ENCODE data around the gene SEMA3E. TPM values are rescaled to one million over a fixed set of nuclear protein-coding genes. Genes with fewer than 3 reads are reported as not detected.
A peak's percentile ranks its signal among the peaks of the same experiment; 100 is the strongest.

SEMA3E gene
- total and polyA plus RNA-seq, 7 donors = under 0.01 to 16.3 (median 7.8) TPM

DNA sequence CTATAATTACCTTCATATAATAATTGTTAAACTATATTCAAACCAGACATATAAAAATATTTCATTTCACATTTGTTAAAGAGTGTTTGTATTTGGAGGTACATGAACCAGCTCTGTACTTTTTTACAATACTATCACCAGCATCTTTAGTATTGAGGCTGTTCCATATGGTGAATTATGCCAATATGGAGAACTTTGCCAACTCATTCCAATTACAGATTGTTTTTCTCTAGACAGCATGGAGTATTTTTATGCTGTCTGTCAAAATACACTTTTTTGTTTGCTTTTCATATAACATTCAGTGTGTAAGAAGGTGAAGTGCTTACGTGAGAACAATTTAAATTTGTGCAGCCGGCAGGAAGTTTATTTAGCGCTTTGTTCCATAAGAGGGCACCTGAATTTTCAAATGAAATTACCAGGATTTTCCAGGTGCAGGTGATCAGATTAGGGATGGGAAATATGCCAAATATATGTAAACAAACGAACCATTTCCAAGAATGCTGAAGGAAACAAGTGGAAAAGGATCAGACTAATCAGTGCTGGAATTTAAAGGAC lies 54.9 kb downstream of the SEMA3E start:
- 23 to 68% methylated on average over 4 of the region's 4 CpGs for WGBS, 2 donors
- no peak for DNase-seq
- no peak overlapping the region for H3K27ac ChIP-seq
- H3K36me3 ChIP-seq = no peaks in the 10 kb centered on the region
- H3K4me1 ChIP-seq = no peaks in the 10 kb centered on the region
- intact Hi-C loops (cut with DNase I) = no loop called here
- TF ChIP-seq POLR2A (IDR thresholded peaks at IDR 0.05) (no peak), EP300 (IDR thresholded peaks at IDR 0.05) (no peak), POLR2AphosphoS5 (IDR thresholded peaks at IDR 0.05) (no peak)
- TF ChIP-seq, protein P1, sequence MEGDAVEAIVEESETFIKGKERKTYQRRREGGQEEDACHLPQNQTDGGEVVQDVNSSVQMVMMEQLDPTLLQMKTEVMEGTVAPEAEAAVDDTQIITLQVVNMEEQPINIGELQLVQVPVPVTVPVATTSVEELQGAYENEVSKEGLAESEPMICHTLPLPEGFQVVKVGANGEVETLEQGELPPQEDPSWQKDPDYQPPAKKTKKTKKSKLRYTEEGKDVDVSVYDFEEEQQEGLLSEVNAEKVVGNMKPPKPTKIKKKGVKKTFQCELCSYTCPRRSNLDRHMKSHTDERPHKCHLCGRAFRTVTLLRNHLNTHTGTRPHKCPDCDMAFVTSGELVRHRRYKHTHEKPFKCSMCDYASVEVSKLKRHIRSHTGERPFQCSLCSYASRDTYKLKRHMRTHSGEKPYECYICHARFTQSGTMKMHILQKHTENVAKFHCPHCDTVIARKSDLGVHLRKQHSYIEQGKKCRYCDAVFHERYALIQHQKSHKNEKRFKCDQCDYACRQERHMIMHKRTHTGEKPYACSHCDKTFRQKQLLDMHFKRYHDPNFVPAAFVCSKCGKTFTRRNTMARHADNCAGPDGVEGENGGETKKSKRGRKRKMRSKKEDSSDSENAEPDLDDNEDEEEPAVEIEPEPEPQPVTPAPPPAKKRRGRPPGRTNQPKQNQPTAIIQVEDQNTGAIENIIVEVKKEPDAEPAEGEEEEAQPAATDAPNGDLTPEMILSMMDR (IDR thresholded peaks at IDR 0.05) = no peak
- no peak overlapping the region for H3K4me3 ChIP-seq
- H3K9me3 ChIP-seq = no peaks in the 10 kb centered on the region
- H3K27me3 ChIP-seq = no peaks in the 10 kb centered on the region

DNA sequence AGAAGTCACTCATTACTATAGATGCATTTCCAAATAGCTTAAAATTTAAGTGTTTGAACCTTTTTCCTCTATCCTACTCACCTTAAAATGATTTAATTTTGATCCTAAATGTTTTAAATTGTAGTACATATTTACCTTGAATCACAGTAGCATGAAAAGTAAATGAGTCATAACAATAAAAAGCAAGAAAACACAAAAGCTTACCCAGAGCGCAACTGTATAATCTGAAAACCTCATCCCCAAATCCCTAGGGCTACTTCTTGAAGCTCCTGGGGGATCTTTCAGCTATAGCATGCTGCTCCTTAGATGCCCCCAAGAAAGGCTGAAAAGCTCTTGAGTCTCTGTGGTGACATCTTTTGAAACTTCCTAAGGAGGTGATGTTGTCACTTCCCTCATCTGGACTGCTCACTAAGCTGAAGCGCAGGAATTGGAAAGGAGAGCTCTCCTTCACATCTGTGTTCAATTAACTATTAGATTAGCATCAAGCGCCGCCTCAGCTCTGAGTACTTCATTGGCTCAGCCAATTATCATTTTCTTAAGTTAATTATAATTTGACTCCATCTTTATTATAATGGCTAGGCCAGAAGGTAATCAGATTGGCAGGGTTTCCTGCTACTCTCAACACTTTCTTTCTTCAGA lies 60.2 kb downstream of the SEMA3E start:
- H3K9me3 ChIP-seq = no peaks in the 10 kb centered on the region
- intact Hi-C loops (cut with DNase I) = no loop called here
- H3K27me3 ChIP-seq = no peaks in the 10 kb centered on the region
- WGBS, 2 donors = 92% methylated on average over 4 of the region's 4 CpGs
- no peak for DNase-seq
- peaks cover 0 to 13% (median 3%) of the 10 kb centered on the region in 4 donors for H3K4me1 ChIP-seq
- H3K27ac ChIP-seq = no peak overlapping the region
- no peaks in the 10 kb centered on the region for H3K36me3 ChIP-seq
- TF ChIP-seq, protein P1 (IDR thresholded peaks at IDR 0.05) = no peak
- TF ChIP-seq POLR2A (IDR thresholded peaks at IDR 0.05) = no peak
- no peak for TF ChIP-seq POLR2AphosphoS5 (IDR thresholded peaks at IDR 0.05)
- TF ChIP-seq EP300 (IDR thresholded peaks at IDR 0.05) = no peak
- no peak overlapping the region for H3K4me3 ChIP-seq

DNA sequence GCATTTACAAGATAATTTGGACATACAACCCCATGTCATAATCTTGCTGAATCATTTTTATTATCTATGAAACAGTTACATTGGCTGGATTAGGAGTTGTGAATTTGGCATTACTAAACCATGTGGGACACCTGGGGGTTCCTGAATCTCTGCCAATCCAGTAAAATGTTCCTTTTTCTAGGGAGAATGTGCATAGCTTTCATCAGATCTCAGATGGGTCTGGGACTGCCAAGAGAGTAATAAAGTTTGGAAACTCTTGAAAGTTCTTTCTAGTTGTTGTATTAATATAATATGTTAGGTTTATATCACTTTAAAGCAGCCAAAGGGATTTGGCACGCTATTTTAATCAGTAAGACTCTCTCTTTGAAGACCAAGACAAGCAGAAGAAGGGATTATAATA lies 62.7 kb downstream of the SEMA3E start:
- peak overlapping the region in 1 of 4 donors; percentile 17 for H3K4me3 ChIP-seq
- H3K9me3 ChIP-seq = no peaks in the 10 kb centered on the region
- H3K36me3 ChIP-seq = no peaks in the 10 kb centered on the region
- TF ChIP-seq POLR2A (IDR thresholded peaks at IDR 0.05) = no peak
- no peak for TF ChIP-seq EP300 (IDR thresholded peaks at IDR 0.05)
- TF ChIP-seq, protein P1 (IDR thresholded peaks at IDR 0.05) = no peak
- TF ChIP-seq POLR2AphosphoS5 (IDR thresholded peaks at IDR 0.05) = no peak
- H3K27ac ChIP-seq = no peak overlapping the region
- H3K4me1 ChIP-seq = peaks cover 0 to 13% (median 3%) of the 10 kb centered on the region in 4 donors
- intact Hi-C loops (cut with DNase I) = no loop called here
- no peak for DNase-seq
- H3K27me3 ChIP-seq = no peaks in the 10 kb centered on the region
- WGBS, 2 donors = 43 to 60% methylated on average over 1 of the region's 1 CpG

DNA sequence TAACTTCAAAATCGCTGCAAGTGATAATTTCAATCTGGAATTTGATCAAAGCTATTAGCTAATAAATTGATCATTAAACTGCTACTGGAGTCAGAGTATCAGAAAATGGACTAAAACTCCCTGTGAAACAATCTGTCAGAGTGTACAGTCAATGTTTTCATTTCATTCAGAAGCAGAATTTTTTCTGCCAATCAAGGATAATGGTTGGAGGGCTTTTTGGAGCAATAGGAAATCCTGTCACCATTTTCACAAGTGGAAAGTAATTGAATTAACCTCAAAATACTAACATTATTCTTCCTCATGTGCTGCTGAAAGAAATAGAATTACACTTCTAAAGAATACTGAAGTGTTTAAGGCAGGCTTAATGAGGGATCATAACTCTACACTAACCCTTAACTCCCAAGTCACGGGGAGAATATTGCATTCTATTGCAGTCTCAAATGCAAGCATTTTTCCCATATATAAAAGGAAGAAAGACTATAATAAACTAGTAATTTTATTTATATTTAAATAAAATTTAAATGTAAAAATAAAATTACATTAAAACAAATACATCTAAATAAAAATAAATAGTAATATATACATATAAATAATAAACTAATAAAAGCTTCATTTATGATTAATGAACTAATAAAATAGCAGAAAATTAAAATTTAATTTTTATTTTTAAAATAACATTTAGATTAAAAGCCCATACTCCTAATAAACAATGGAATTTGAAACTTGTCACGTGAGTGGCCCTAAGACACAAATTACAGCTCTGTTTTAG lies 67.1 kb downstream of the SEMA3E start:
- no peak for DNase-seq
- Histone ChIP-seq H3K36me3 (no peaks in the 10 kb centered on the region), H3K4me3 (no peak overlapping the region), H3K27ac (no peak overlapping the region), H3K9me3 (no peaks in the 10 kb centered on the region), H3K27me3 (no peaks in the 10 kb centered on the region), H3K4me1 (peaks cover 0 to 7% (median 3%) of the 10 kb centered on the region in 4 donors)
- 79 to 81% methylated on average over 3 of the region's 3 CpGs for WGBS, 2 donors
- intact Hi-C loops (cut with DNase I) = no loop called here
- TF ChIP-seq POLR2A (IDR thresholded peaks at IDR 0.05) (no peak), EP300 (IDR thresholded peaks at IDR 0.05) (no peak), POLR2AphosphoS5 (IDR thresholded peaks at IDR 0.05) (no peak)
- TF ChIP-seq, protein P1 (IDR thresholded peaks at IDR 0.05) = no peak
